Measurements from ENCODE around the gene HIP1R. TPM values are rescaled to one million over a fixed set of nuclear protein-coding genes. Genes with fewer than 3 reads are reported as not detected.

HIP1R gene
- total RNA-seq, 1 donor from 2014 or later: 22.2 TPM

- H3K27me3 Mint-ChIP-seq (ENCODE audit: low read depth, unreplicated experiment): no peaks in the 10 kb centered on the region
- H3K9me3 Mint-ChIP-seq (ENCODE audit: unreplicated experiment): no peaks in the 10 kb centered on the region
Measured at GRCh38 chr12:122861587-122861970, 26.3 kb downstream of the HIP1R start.

GRCh38 chr12:122862110-122862634 is 26.9 kb downstream of the HIP1R start:
- Histone ChIP-seq H3K36me3 (ENCODE audit: insufficient read depth, low read length) (peaks cover 4% of the 10 kb centered on the region), H3K79me2 (ENCODE audit: insufficient read depth, low read length) (no peaks in the 10 kb centered on the region), H3K9me3 (ENCODE audit: insufficient read depth, low read depth, low read length) (no peaks in the 10 kb centered on the region), H3K27ac (ENCODE audit: low read depth, low read length) (no peak overlapping the region), H3K4me3 (ENCODE audit: insufficient read depth, low read depth, low read length) (no peak overlapping the region), H3K27me3 (ENCODE audit: insufficient read depth, low read length) (no peaks in the 10 kb centered on the region), H4K20me1 (ENCODE audit: insufficient read depth, low read length) (peaks cover 31% of the 10 kb centered on the region), H3K9ac (ENCODE audit: low read length) (peak overlapping the region; percentile 14), H3K4me1 (ENCODE audit: insufficient read depth, low read length) (peaks cover 11% of the 10 kb centered on the region), H2AFZ (ENCODE audit: low read depth, low read length) (no peak overlapping the region), H3K4me2 (ENCODE audit: low read length) (no peak overlapping the region)
- Mint-ChIP-seq H3K4me3 (ENCODE audit: unreplicated experiment) (no peak overlapping the region), H3K27ac (ENCODE audit: unreplicated experiment) (no peak overlapping the region), H3K36me3 (ENCODE audit: low read depth, unreplicated experiment) (peaks cover 13% of the 10 kb centered on the region), H3K4me1 (ENCODE audit: low read depth, unreplicated experiment) (no peaks in the 10 kb centered on the region), H3K27me3 (ENCODE audit: low read depth, unreplicated experiment) (no peaks in the 10 kb centered on the region), H3K9me3 (ENCODE audit: unreplicated experiment) (no peaks in the 10 kb centered on the region)
- TF ChIP-seq CTCF (IDR thresholded peaks at IDR 0.05; ENCODE audit: insufficient read depth, low read depth, low read length): no peak
- no peak for TF ChIP-seq EZH2 (IDR thresholded peaks at IDR 0.05; ENCODE audit: insufficient read depth, low read length)
- DNase-seq (ENCODE audit: low read depth): no peak
- FAIRE-seq: no peak

More at GRCh38 chr12:122861587-122861970, 26.3 kb downstream of the HIP1R start:
- H3K4me1 Mint-ChIP-seq (ENCODE audit: low read depth, unreplicated experiment): no peaks in the 10 kb centered on the region
- H3K27me3 ChIP-seq (ENCODE audit: insufficient read depth, low read length): no peaks in the 10 kb centered on the region
- DNase-seq (ENCODE audit: low read depth) (no peak), FAIRE-seq (no peak)
- no peak overlapping the region for H3K27ac ChIP-seq (ENCODE audit: low read depth, low read length)
- peaks cover under 1% of the 10 kb centered on the region for H3K36me3 ChIP-seq (ENCODE audit: insufficient read depth, low read length)
- no peak overlapping the region for H3K27ac Mint-ChIP-seq (ENCODE audit: unreplicated experiment)
- no peaks in the 10 kb centered on the region for H3K9me3 ChIP-seq (ENCODE audit: insufficient read depth, low read depth, low read length)
- H3K79me2 ChIP-seq (ENCODE audit: insufficient read depth, low read length): no peaks in the 10 kb centered on the region
- peaks cover 14% of the 10 kb centered on the region for H3K36me3 Mint-ChIP-seq (ENCODE audit: low read depth, unreplicated experiment)
- no peak overlapping the region for H3K4me3 Mint-ChIP-seq (ENCODE audit: unreplicated experiment)
- no peak overlapping the region for H3K9ac ChIP-seq (ENCODE audit: low read length)
- H3K4me1 ChIP-seq (ENCODE audit: insufficient read depth, low read length): peaks cover 11% of the 10 kb centered on the region
- no peak overlapping the region for H3K4me3 ChIP-seq (ENCODE audit: insufficient read depth, low read depth, low read length)
- no peak overlapping the region for H3K4me2 ChIP-seq (ENCODE audit: low read length)
- H4K20me1 ChIP-seq (ENCODE audit: insufficient read depth, low read length): peaks cover 31% of the 10 kb centered on the region
- TF ChIP-seq CTCF (IDR thresholded peaks at IDR 0.05; ENCODE audit: insufficient read depth, low read depth, low read length) (no peak), EZH2 (IDR thresholded peaks at IDR 0.05; ENCODE audit: insufficient read depth, low read length) (no peak)
- H2AFZ ChIP-seq (ENCODE audit: low read depth, low read length): no peak overlapping the region

GRCh38 chr12:122862872-122863701 is 27.8 kb downstream of the HIP1R start:
- Mint-ChIP-seq H3K36me3 (ENCODE audit: low read depth, unreplicated experiment) (peaks cover 7% of the 10 kb centered on the region), H3K27ac (ENCODE audit: unreplicated experiment) (no peak overlapping the region), H3K4me1 (ENCODE audit: low read depth, unreplicated experiment) (no peaks in the 10 kb centered on the region), H3K9me3 (ENCODE audit: unreplicated experiment) (no peaks in the 10 kb centered on the region), H3K27me3 (ENCODE audit: low read depth, unreplicated experiment) (no peaks in the 10 kb centered on the region), H3K4me3 (ENCODE audit: unreplicated experiment) (no peak overlapping the region)
- peaks cover 11% of the 10 kb centered on the region for H3K4me1 ChIP-seq (ENCODE audit: insufficient read depth, low read length)
- H3K9ac ChIP-seq (ENCODE audit: low read length): no peak overlapping the region
- peaks cover 31% of the 10 kb centered on the region for H4K20me1 ChIP-seq (ENCODE audit: insufficient read depth, low read length)
- H3K27ac ChIP-seq (ENCODE audit: low read depth, low read length): no peak overlapping the region
- no peaks in the 10 kb centered on the region for H3K27me3 ChIP-seq (ENCODE audit: insufficient read depth, low read length)
- H3K36me3 ChIP-seq (ENCODE audit: insufficient read depth, low read length): peaks cover 4% of the 10 kb centered on the region
- no peaks in the 10 kb centered on the region for H3K79me2 ChIP-seq (ENCODE audit: insufficient read depth, low read length)
- DNase-seq (ENCODE audit: low read depth) (no peak), FAIRE-seq (no peak)
- TF ChIP-seq CTCF (IDR thresholded peaks at IDR 0.05; ENCODE audit: insufficient read depth, low read depth, low read length) (no peak), EZH2 (IDR thresholded peaks at IDR 0.05; ENCODE audit: insufficient read depth, low read length) (no peak)
- no peak overlapping the region for H2AFZ ChIP-seq (ENCODE audit: low read depth, low read length)
- H3K4me3 ChIP-seq (ENCODE audit: insufficient read depth, low read depth, low read length): no peak overlapping the region
- no peaks in the 10 kb centered on the region for H3K9me3 ChIP-seq (ENCODE audit: insufficient read depth, low read depth, low read length)
- no peak overlapping the region for H3K4me2 ChIP-seq (ENCODE audit: low read length)

Measured in astrocyte (in vitro differentiated cells and primary cell).